Lung (tissue), 16 donors: ENCODE data around the gene KRTAP19-7. TPM values are rescaled to one million over a fixed set of nuclear protein-coding genes. Genes with fewer than 3 reads are reported as not detected.

Source experiments
- ATAC-seq: fragments of 200-7000 bp; cut with Tn5 transposase; one replicate; pipeline ENCODE4 v1.9.1; 2020; ENCODE audit warnings: moderate number of reproducible peaks; ENCODE audit not compliant: insufficient read depth, low FRiP score
- DNase-seq, 3 donors: peaks; one replicate each; pipeline ENCODE4 v3.0.0-alpha.2; 2013 to 2017
- H3K27ac ChIP-seq, 2 donors: one replicate each; pipeline ENCODE4 v1.5.1; 2013; ENCODE audit warnings: mild to moderate bottlenecking in 2 of 2, moderate library complexity in 2 of 2, control low read depth in 1 of 2, inconsistent platforms in 1 of 2, low read depth in 1 of 2, low read length in 1 of 2
- H3K27me3 ChIP-seq, 3 donors: one replicate each; pipeline ENCODE4 v1.5.1; 2013; ENCODE audit warnings: low read length in 2 of 3; ENCODE audit not compliant: control insufficient read depth in 3 of 3, insufficient read depth in 3 of 3
- H3K36me3 ChIP-seq, 4 donors: one replicate each; pipeline ENCODE4 v1.5.1; 2013; ENCODE audit warnings: low read length in 4 of 4, mild to moderate bottlenecking in 1 of 4, moderate library complexity in 1 of 4; ENCODE audit not compliant: control insufficient read depth in 4 of 4, insufficient read depth in 4 of 4
- H3K4me1 ChIP-seq, 5 donors: one replicate each; pipeline ENCODE4 v1.5.1; 2013; ENCODE audit warnings: low read length in 5 of 5, mild to moderate bottlenecking in 2 of 5, moderate library complexity in 1 of 5; ENCODE audit not compliant: control insufficient read depth in 5 of 5, insufficient read depth in 5 of 5
- H3K4me3 ChIP-seq: one replicate; pipeline ENCODE4 v1.5.1; 2013; ENCODE audit warnings: mild to moderate bottlenecking, control low read depth, moderate library complexity
- H3K9ac ChIP-seq, 2 donors: one replicate each; pipeline ENCODE4 v1.5.1; 2013; ENCODE audit warnings: low read length in 2 of 2, control low read depth in 1 of 2; ENCODE audit not compliant: insufficient read depth in 1 of 2
- H3K9me3 ChIP-seq, 4 donors: one replicate each; pipeline ENCODE4 v1.5.1; 2013; ENCODE audit warnings: low read length in 3 of 4, mild to moderate bottlenecking in 1 of 4, moderate library complexity in 1 of 4; ENCODE audit not compliant: control insufficient read depth in 4 of 4, insufficient read depth in 3 of 4
- CTCF ChIP-seq: IDR thresholded peaks from 2 replicates; pipeline ENCODE4 v1.5.1; 2012; ENCODE audit warnings: mild to moderate bottlenecking; ENCODE audit errors: control extremely low read depth, extremely low read depth
- WGBS, 2 donors: extraction: QIAGEN DNeasy Blood & Tissue Kit; methylation state at CpG; one replicate each; pipeline ENCODE4 v1.1.7; 2013; 5-methylcytosine and 5-hydroxymethylcytosine counted together
- long read RNA-seq, 5 donors: transcript quantifications; one replicate each; lab custom pipeline, GENCODE V29; 2026
- polyA plus RNA-seq, 2 donors: library from polyadenylated mRNA; stranded (reverse); fragments of 200-250 nt; gene quantifications; one replicate each; pipeline ENCODE4 v1.2.1, GENCODE V29; 2013
- total RNA-seq, 2 donors: library from RNA; depleted of rRNA in 1 of 2; stranded (reverse); fragments of >200 nt in 1 of 2; gene quantifications; one replicate each; pipeline ENCODE4 v1.2.1, GENCODE V29; 2014 to 2021
- donor health status: control.
- donor health status: control.
- donor health status: Bipolar disorder and iron deficiency.
- donor health status: healthy.
- donor health status: DM: yes; HTN: yes; CAD: no.

Gene KRTAP19-7
- not detected for total RNA-seq
- not detected for polyA plus RNA-seq
- long read RNA-seq, donor 1: 0 reads
- long read RNA-seq, donor 2: 0 reads
- long read RNA-seq, donor 3: 0 reads
- long read RNA-seq, donor 4: 0 reads
- long read RNA-seq, donor 5: 0 reads

GRCh38 chr21:30561264-30561895 lies at the start of gene KRTAP19-7:
Gene KRTAP19-7 (minus strand): TSS chr21:30561314. CDS start chr21:30561289, 25 bp downstream.
- no peaks in the 10 kb centered on the region for H3K36me3 ChIP-seq
- no peak within 1 kb of the TSS for H3K4me3 ChIP-seq

GRCh38 chr21:30605968-30606367 lies 44.9 kb upstream of the KRTAP19-7 start:
- Histone ChIP-seq H3K36me3 (no peaks in the 10 kb centered on the region), H3K4me3 (no peak overlapping the region), H3K9me3 (no peaks in the 10 kb centered on the region), H3K27me3 (no peaks in the 10 kb centered on the region), H3K9ac (no peak overlapping the region), H3K27ac (no peak overlapping the region), H3K4me1 (no peaks in the 10 kb centered on the region)
- DNase-seq (no peak), ATAC-seq (no peak)
- no peak for TF ChIP-seq CTCF
- WGBS, 2 donors: 88 to 93% methylated on average over 2 of the region's 2 CpGs

More at GRCh38 chr21:30561264-30561895, at the start of gene KRTAP19-7:
- H3K4me1 ChIP-seq: peaks cover 0 to 2% (median 0%) of the 10 kb centered on the region in 5 donors
- WGBS, 2 donors: 65% methylated on average over 2 of the region's 2 CpGs
- no peak for ATAC-seq
- H3K9ac ChIP-seq: no peak within 1 kb of the TSS
- H3K27ac ChIP-seq: no peak within 1 kb of the TSS
- no peak for DNase-seq
- H3K9me3 ChIP-seq: no peaks in the 10 kb centered on the region
- no peak for TF ChIP-seq CTCF
- no peaks in the 10 kb centered on the region for H3K27me3 ChIP-seq

GRCh38 chr21:30600787-30601186 lies 39.7 kb upstream of the KRTAP19-7 start, which contains the start of gene KRTAP22-1:
Gene KRTAP22-1 (plus strand): TSS chr21:30601087.
- 57 to 93% methylated on average over 1 of the region's 1 CpG for WGBS, 2 donors
- TF ChIP-seq CTCF: no peak
- no peaks in the 10 kb centered on the region for H3K4me1 ChIP-seq
- no peak within 1 kb of the TSS for H3K4me3 ChIP-seq
- DNase-seq (no peak), ATAC-seq (no peak)
- H3K27me3 ChIP-seq: no peaks in the 10 kb centered on the region
- H3K36me3 ChIP-seq: no peaks in the 10 kb centered on the region
- no peak within 1 kb of the TSS for H3K9ac ChIP-seq
- H3K9me3 ChIP-seq: no peaks in the 10 kb centered on the region
- H3K27ac ChIP-seq: no peak within 1 kb of the TSS

GRCh38 chr21:30598802-30599201 lies 37.7 kb upstream of the KRTAP19-7 start, which contains the start of gene KRTAP6-2:
Gene KRTAP6-2 (minus strand): TSS chr21:30598902. CDS start chr21:30598874, 28 bp downstream.
- H3K27ac ChIP-seq: no peak within 1 kb of the TSS
- no peaks in the 10 kb centered on the region for H3K36me3 ChIP-seq
- no peak for TF ChIP-seq CTCF
- H3K27me3 ChIP-seq: no peaks in the 10 kb centered on the region
- H3K4me1 ChIP-seq: no peaks in the 10 kb centered on the region
- no peaks in the 10 kb centered on the region for H3K9me3 ChIP-seq
- WGBS, 2 donors: 95 to 99% methylated on average over 6 of the region's 6 CpGs
- no peak within 1 kb of the TSS for H3K4me3 ChIP-seq
- no peak for ATAC-seq
- H3K9ac ChIP-seq: no peak within 1 kb of the TSS
- no peak for DNase-seq
